GM12865 (cell line): Measurements from ENCODE around the gene TRAF3IP1.
"Not testable (repeated sequence)": the region's sequence is repeated elsewhere in the genome, so short reads cannot be mapped to it uniquely, and the experiment has no call there.

Source experiments
- DNase-seq: peaks from one replicate; pipeline ENCODE4 v3.0.0; 2010; ENCODE audit warnings: low read depth
- H3K4me3 ChIP-seq: 2 replicates; pipeline ENCODE4 v1.5.1; 2011; ENCODE audit warnings: mild to moderate bottlenecking, low read depth, low read length, control low read depth
- CTCF ChIP-seq: IDR thresholded peaks from 2 replicates; pipeline ENCODE4 v1.5.1; 2011; ENCODE audit warnings: low read length, control low read depth, low read depth, inconsistent platforms; ENCODE audit not compliant: insufficient read depth; ENCODE audit errors: missing control alignments

Gene TRAF3IP1

GRCh38 chr2:238320246-238320647, at the start of gene TRAF3IP1:
TSS of gene TRAF3IP1 (plus strand) at chr2:238320518. CDS start at chr2:238320663, 145 bp downstream.
- TF ChIP-seq CTCF: no peak
- H3K4me3 ChIP-seq: peak within 1 kb of the TSS; percentile 58
- peak; percentile 84 for DNase-seq

GRCh38 chr2:238270606-238271005, 49.7 kb upstream of the TRAF3IP1 start:
- H3K4me3 ChIP-seq: no peak overlapping the region
- no peak for DNase-seq
- TF ChIP-seq CTCF: no peak

GRCh38 chr2:238271061-238271554, 49.2 kb upstream of the TRAF3IP1 start:
- DNase-seq: no peak
- TF ChIP-seq CTCF: no peak
- no peak overlapping the region for H3K4me3 ChIP-seq

GRCh38 chr2:238271686-238272085, 48.6 kb upstream of the TRAF3IP1 start:
- H3K4me3 ChIP-seq, DNase-seq: not testable (repeated sequence)

- no peak overlapping the region for H3K4me3 ChIP-seq
- no peak for DNase-seq
- no peak for TF ChIP-seq CTCF
Measured at GRCh38 chr2:238272156-238272555, 48.2 kb upstream of the TRAF3IP1 start.

GRCh38 chr2:238273433-238273832, 46.9 kb upstream of the TRAF3IP1 start:
- not testable (repeated sequence) for H3K4me3 ChIP-seq, DNase-seq

GRCh38 chr2:238274152-238274865, 46.0 kb upstream of the TRAF3IP1 start:
- no peak for DNase-seq
- no peak for TF ChIP-seq CTCF
- no peak overlapping the region for H3K4me3 ChIP-seq

- H3K4me3 ChIP-seq: no peak overlapping the region
- DNase-seq: no peak
- TF ChIP-seq CTCF: no peak
Measured at GRCh38 chr2:238277695-238278094, 42.6 kb upstream of the TRAF3IP1 start.
